IMR-90 (cell line): Measurements from ENCODE around the gene KLK14.

Experiments
- CEBPB ChIP-seq: IDR thresholded peaks from 2 replicates; pipeline ENCODE4 v1.6.1; 2012; ENCODE audit warnings: low read depth, low read length, improper control_type of control experiment
- CTCF ChIP-seq: conservative IDR thresholded peaks from 2 replicates; pipeline ENCODE4 v1.5.1; 2012; ENCODE audit warnings: mild to moderate bottlenecking, low read depth, low read length, improper control_type of control experiment
- FOS ChIP-seq: fragments of 150-350 bp; IDR thresholded peaks from 2 replicates; pipeline ENCODE4 v1.6.1; 2016; ENCODE audit warnings: low read depth, low read length
- MAZ ChIP-seq: IDR thresholded peaks from 2 replicates; pipeline ENCODE4 v1.6.1; 2012; ENCODE audit warnings: low read depth, mild to moderate bottlenecking, low read length, improper control_type of control experiment, moderate library complexity, borderline replicate concordance
- POLR2A ChIP-seq: IDR thresholded peaks from 2 replicates; pipeline ENCODE4 v1.6.1; 2012; ENCODE audit warnings: mild to moderate bottlenecking, low read depth, low read length
- RCOR1 ChIP-seq: IDR thresholded peaks from 2 replicates; pipeline ENCODE4 v1.6.1; 2012; ENCODE audit warnings: mild to moderate bottlenecking, low read length, improper control_type of control experiment; ENCODE audit not compliant: insufficient replicate concordance
- SMC3 ChIP-seq: fragments of 150-350 bp; IDR thresholded peaks from 2 replicates; pipeline ENCODE4 v1.6.1; 2016; ENCODE audit warnings: low read depth, mild to moderate bottlenecking, antibody characterized with exemption, low read length, moderate library complexity

- TF ChIP-seq CTCF = no peak
- no peak for TF ChIP-seq SMC3
- TF ChIP-seq CEBPB = no peak
- TF ChIP-seq MAZ = no peak
- no peak for TF ChIP-seq RCOR1
- TF ChIP-seq FOS = no peak
- TF ChIP-seq POLR2A = no peak
These were observed 1.1 kb upstream of the KLK14 start for GRCh38 chr19:51083783-51084182.
